NOMO-1 (cell line): ENCODE measurements around the gene SERGEF.
A peak's percentile ranks its signal among the peaks of the same experiment; 100 is the strongest.
"Not testable (repeated sequence)": the region's sequence is repeated elsewhere in the genome, so short reads cannot be mapped to it uniquely, and the experiment has no call there.

Source experiments
- DNase-seq, 2 experiments: peaks; one replicate each; lab custom pipeline; 2025; ENCODE audit not compliant: unreplicated experiment in 2 of 2; lab: John Stamatoyannopoulos, UW

SERGEF gene

DNA sequence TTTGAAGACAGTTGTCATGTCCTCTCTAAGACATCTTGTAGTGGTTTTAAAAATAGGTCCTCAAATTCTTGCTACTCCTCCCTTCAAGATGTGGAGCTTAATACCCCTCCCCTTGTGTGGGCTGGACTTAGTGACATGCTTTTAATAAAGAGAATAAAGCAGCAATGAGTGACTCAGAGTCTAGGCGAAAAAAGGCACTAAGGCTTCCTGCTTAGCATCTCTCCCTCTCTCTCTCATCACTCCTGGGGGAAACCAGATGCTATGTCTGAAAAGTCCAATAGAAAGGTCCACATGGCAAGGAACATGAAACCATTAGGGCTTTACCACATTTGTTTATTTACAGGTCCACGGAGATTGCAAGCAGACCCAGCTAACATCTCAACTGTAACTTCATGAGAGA, 11.7 kb downstream of the SERGEF start:
- no peak for DNase-seq

DNA sequence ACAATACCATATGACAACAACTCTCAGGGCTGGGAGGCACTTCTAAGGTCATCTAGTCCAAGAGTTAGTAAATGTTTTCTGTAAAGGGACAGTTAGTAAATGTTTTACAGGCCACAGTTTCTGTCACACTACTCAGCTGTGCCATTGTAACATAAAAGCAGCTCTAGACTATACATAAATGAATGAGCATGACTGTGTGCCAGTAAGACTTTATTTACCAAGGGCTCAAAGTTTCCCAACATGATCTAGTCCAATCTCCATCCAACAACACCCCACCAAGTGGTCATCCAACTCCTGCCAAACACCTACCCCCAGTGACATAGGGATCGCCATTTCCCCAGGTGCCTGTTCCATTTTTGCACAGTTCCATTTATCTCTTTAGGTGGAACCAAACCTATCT, 12.1 kb downstream of the SERGEF start:
- no peak for DNase-seq

DNA sequence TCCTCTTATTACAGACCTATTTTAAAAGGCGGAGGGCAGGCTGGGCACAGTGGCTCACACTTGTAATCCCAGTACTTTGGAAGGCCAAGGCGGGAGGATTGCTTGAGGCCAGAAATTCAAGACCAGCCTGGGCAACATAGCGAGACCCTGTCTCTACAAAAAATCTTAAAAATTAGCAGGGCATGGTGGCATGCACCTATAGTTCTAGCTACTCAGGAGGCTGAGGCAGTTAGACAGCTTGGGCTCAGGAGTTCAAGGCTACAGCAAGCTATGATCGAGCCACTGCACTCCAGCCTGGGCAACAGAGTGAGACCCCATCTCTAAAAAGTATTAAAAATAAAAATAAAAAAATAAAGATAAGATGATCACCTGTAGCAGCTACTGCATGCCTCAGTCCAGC, 12.7 kb downstream of the SERGEF start:
- not testable (repeated sequence) for DNase-seq

DNA sequence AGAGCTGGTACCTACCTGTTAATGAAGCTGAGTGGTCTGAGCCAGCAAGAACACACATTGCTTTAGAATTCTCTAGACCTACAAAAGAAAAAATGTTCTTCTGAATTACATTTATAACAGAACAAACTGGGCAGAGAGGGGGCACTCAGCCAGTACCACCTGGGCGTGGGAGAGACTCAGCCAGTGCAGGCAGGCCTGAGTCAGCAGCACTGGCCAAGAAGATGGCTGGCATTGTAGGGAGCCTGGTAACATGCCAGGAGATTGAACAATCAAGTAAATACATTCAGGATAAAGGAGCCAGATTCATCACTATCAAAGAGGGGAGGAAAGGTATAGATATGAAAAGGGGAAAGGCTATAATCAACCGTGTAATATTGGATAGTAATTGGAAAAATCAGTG, 19.9 kb downstream of the SERGEF start:
- no peak for DNase-seq

DNA sequence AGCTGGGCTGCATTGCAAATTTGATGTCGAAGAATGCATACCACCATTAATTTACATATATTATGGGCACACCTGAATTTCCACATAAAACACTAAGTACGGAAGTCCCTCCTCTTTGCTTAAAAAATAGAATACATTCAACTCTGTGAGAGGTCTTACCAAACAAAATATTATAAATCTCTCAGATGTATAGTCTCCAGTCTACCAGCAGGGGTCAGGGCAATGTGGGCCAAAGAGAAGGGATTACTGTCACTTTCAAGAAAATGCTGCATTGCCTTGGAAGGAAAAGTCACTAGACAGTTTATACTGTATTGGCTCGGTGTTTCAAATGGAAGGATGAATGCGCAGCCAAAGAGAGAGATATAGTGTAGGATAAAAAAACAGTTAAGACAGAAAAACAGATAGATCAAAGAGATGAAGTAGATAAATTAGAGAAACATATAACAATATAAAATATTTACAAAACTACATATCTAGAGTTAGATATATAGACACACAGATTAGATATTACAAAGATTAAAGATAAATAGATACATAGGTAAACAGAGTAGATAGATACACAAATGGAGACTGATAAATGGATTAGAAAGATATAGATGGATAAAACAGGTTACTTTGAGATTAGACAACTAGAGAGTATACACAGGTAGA, 20.9 kb downstream of the SERGEF start:
- peak in 1 of 2 experiments; percentile 36 for DNase-seq

DNA sequence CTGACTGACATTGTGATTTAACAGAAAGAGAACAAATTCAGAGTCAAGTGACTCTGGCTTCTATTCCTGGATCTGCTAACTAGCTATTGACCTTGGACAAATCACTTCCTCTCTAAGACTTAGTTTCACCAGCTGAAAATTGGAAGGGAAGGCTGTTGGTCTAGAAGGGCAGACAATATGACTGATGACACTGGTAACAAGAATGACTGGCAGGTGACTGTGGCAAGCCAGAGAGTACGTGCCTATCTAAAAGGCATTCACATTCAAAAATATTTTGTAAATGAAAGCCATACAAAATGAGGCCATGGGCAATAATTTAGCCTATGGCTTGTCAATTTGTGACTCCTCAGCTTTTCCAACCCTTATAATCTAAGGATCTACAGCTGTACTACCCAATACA, 23.5 kb downstream of the SERGEF start:
- DNase-seq, result no peak

DNA sequence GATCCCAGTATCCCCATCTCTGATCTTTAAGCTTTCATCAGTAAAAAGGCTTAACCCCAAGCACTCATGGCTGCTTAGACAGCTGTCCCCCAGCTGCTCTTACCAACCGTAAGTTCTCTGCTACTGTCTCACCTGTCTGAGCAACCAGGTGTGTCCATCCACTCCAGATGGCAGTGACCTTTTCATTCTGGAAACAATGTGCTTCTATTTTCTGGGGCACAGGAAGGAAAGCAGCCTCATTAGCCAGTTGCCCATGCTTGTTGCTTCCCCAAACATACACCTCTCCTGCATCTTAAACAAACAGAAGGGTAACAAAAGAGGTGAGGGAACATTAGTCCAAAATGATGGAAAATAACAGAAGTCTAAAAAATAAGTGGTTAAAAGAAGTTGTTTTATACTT, 24.4 kb downstream of the SERGEF start:
- no peak for DNase-seq

DNA sequence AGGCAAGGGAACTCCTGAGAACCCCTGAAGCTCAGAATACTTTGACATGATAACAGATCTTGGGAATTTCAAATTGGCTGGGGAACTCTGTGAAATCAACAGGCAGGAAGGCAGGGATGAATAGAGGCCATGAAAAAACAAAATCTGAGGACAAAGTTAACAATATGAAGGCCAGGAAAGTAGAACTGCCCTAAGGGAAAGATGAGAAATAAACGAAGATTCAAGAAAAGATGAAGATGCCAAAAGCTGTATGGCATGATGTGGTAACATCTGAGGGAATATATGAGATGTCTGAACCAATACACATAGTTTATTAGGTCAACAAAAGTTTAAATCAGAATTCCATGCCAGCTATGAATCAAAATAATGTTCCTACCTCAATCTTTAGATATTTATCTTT, 25.0 kb downstream of the SERGEF start:
- no peak for DNase-seq

DNA sequence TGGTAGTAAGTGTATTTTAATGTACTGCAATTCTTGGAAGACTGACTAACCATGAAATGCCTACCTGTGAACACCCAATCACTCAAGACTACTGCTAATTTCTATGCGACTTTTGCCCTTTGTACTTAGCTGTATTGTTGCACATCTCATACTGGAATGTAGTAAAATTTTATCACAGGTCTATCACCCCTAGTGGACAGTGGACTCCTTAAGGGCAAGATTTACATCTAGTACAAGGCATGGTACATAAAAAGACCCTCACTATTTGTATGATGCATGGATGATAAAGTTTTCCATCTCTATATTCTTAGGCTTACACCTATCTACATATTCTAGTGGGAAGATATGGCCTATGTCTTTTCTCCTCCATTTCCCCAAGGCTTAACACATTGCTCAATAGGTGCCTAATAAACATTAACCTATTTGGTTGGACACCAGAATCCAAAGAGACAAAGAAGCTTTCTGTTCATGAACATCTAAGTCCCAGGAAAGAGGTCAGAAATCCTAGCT, 26.1 kb downstream of the SERGEF start:
- no peak for DNase-seq

DNA sequence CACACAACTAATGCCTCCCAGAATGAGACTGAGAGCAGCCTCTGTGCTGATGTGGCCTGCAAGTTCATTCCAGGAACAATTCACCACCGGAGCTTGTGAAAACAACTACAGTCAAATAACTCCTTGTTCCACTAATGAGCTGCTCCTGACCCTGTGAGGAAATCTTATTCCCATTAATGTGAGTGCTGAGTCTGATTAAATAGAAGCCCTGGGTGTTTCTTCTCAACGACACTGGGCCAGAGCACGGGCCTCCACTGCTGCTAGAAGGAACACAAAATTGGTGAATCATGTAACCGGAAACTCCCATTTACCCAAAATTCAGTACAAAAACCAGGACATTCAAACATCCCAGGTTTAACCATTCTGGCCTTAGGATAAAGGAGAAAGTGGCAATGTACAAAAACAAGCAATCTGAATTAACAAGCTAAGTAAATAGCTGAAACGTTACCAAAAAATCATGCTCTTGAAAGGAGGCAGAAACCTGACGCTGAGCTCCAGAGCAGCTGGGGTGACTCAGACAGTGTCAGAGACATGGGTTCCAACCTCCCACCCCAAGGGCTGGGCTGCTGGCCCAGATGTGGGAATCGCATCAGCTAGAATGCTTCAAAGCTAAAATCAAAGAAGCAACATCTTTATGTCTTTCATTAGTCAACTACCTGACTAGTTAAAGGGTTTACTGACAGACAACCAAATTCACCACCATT, 26.7 kb downstream of the SERGEF start:
- no peak for DNase-seq

DNA sequence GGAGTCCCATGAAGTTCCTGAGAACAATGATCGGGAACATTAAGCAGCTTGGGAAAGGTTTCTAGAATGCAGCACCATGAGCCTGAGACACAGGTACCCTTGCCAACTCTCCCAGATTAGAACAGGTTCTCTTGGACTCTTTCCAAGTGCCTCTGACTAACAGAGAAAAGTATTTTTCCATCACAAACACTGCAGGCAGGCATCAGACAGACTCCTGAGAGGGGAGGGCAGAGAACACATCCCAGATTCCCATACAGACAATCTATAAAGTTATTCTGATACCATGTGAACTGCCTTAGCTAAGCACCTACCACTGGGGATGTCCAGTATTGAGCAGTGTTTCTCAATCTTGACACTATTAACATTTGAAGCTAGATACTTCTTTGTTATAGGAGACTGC, 27.3 kb downstream of the SERGEF start:
- no peak for DNase-seq

DNA sequence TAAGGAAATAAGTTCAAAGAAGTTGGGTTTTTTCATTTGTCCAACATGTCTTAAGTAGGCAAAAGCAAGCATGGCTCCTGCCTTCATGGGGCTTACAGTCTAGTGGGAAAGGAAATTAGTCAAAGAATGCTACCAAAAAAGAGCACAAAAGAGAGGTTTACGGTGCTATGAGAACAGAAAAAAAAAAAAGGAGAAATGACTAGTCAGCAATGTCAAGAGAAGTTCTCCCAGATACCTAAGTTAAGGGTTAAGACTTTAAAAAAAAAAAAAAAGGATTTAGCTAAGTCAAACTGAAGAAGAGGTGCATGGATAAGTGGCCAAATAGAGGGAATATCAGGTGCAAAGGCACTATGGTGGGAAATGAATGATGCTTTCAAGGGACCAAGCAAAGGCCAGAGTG, 29.3 kb downstream of the SERGEF start:
- DNase-seq, result no peak

DNA sequence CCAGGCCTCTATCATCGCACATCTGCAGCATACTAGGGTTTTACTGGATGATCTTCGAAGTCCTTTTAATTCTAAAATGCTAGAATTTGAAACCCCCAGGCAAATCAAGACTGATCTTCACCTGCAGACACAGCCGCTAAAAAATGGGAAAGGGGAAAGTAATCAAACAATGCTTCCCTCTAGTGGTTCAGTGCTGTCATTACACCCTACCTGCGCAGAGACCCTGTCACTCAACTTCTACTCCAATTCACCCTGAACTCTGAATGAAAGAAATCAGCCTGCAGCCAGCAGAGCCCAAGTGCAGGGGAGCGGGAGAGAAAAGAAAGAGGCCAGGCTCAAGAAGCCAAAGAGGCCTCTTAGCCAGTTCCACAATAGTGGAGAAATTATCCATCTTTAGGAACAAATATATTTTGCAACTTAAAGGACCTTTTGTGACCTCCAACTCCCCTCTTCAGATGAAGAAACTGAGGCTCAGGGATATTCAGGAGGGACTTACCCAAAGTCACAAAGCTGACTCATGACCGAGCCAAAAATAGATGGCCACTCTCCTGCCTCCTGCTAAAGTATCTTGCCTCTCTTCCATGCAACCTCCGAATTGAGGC, 33.0 kb downstream of the SERGEF start:
- DNase-seq, result peak in 1 of 2 experiments; percentile 8

DNA sequence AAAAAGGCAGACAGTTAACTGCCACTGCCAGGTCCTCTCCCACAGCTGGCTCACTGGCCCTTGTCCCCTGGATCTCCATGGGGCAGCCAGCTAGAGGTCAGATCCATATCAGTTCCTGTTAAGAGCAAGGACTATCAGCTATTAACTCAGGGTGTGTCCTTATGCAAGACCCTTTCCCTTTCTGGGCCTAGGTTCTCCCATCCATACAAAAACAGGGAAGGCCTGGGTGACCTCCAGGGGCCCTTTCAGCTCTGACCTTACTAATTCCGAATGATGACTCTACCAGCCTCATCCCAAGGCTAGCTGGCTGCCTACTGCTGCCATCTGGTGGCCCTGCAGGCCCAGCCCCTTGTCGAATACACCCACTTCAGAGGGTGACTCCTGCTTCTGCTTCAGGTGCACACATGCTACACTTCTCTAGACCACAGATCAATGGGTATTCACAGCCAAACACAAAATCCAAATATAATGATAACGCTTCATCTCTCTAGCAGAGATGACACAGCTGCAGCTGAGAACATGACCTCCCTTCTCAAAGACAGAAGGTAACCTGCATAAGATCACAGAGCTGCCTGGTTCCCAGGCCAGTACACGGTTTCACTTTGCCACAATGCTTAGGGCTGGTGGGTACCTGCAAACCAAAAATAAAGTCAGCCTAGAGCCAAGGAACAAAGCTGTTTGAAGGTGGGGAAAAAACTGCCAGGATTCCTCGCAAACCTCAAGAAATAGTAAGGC, 34.1 kb downstream of the SERGEF start:
- DNase-seq, result no peak

DNA sequence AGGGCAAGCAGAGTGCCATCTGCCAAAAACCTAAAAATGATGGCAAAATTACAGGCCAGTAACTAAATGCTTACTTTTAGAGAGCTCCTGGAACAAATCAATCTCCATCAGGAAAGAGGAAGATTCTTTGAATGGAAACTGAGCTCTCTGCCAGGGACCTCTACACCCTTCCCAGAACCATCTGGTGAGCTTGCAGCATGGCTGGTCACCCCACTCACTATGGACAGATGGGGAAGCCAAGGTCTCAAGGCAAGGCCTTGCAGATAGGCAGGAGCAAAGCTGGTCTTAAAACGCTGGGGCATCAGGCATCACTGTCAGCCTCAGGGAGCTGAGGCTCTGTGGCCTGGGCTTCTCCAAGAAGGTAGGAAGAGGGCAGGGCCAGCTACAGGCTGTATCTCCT, 36.2 kb downstream of the SERGEF start:
- DNase-seq, result no peak

DNA sequence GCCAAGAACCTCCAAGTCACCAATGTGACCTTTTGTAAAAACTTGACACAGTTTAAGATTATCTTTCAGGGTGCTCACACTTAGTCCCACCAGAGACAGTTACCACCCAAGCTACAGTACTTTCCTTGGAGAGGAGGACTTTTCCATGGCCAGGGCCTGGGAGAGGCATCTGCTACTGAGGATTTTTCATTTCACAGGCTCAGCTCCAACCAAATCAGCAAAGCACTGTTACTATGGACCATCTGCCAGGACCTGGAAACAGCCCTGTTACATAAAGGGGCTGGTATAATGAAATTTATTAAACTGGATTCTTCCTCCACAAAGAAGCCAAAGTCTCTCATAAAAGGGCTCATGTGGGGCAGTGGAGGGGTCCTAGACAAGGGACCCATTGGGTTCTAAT, 38.6 kb downstream of the SERGEF start:
- DNase-seq, result no peak

DNA sequence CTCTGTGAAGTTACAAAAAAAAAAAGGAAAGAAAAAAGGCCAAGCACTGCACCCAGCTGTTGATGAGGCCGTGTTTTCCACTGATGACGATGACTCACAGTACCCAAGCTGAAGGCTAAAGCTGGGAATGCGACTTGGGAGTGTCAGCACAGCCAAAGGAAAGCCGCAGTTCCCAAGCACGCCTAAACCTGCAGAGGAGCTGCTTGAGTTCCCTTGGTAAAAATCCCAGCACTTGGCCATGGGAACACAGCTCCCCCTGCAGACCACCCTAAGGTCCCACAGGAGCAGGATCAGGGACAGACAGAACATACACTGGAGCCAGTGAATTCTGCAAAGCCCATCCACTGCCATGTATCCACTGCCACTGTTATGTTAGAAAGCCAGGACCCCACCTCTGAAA, 39.9 kb downstream of the SERGEF start:
- DNase-seq, result no peak

DNA sequence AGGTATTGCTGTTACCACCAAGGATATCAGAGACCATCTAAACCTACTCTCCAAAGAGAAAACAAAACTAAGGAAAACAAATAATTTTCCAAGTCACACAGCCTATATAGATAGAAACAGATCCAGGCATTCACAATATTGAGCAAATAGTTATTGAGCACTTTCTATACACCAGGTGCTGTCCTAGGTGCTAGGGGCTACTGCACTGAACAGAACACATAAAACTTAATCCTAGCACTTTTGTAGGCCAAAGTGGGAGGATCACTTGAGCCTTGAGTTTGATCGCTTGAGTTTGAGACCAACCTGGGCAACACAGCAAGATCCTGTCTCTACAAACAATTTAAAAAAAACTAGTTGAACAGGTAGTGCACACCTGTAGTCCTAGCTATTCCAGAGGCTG, 44.6 kb downstream of the SERGEF start:
- no peak for DNase-seq

DNA sequence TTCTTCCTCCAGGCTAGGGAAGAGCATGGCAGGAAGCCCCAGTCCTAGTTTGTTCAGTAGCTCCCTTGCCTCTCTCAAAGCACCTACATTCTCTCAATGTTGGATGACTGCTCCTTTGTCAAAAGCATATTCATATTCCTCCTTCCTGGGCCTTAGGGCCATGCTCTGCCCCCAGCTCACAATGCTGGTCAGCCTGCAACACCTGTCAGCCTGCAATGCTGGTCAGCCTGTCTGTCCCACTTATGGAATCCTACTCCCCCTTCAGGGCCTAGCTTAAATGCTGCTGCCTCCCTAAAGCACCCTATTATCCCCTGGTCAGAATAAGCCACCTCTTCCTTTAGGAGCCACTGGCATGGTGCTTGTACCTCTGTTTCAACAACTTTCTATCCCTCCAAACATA, 45.2 kb downstream of the SERGEF start:
- no peak for DNase-seq

DNA sequence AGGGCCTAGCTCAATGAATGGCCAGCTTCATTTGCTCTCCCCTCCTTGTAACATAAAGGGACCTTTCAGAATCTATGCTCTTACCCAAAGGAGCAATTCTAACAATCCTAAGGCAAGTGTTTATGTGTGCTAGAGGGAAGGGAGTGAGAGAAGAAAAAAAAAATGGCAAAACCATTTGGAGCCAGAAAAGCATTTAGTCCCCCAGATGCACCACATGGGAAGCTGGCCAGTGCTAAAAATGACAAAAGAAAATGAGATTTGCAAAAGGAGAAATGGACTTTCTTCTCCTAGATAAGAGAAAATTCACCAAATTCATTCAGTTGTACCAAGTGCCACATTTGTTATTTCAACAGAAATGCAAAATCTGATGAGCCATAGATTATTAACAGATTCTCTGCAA, 52.8 kb downstream of the SERGEF start:
- no peak for DNase-seq

DNA sequence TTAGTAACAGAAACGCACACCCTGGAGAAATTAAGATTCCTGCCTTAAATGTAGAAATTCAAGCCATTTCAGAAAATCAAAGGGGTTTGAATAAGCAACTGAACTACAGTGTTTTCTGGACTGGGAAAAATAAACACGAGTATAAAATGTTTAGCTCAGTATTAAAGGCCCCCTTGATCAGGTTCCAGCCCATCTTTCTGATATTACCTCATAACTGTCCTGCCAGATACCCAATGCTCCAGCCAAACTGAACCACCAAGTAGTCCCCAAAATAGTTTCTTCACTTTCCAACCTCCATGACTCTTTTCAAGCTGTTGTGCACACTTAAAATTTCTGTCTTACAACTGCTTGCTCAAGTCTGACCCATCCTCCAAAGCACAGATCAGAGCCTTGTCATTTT, 54.4 kb downstream of the SERGEF start:
- DNase-seq, result no peak
